HL-60 (cell line): ENCODE data around the gene UBXN10.

Source experiments
- DNase-seq, 2 experiments: peaks; one replicate each; pipeline ENCODE4 v3.0.0-alpha.2; 2010 to 2020; ENCODE audit warnings: low read depth in 1 of 2, low spot score in 1 of 2
- H3K27ac ChIP-seq: fragments of 250-450 bp; sonication (Bioruptor Pico); replicated peaks from 2 replicates; pipeline ENCODE4 v1.5.1; 2020; ENCODE audit warnings: mild to moderate bottlenecking, moderate library complexity
- H3K27me3 ChIP-seq: fragments of 250-450 bp; sonication (Bioruptor Pico); 2 replicates; pipeline ENCODE4 v1.5.1; 2021; ENCODE audit warnings: mild to moderate bottlenecking, moderate library complexity; ENCODE audit not compliant: insufficient read depth, poor library complexity, severe bottlenecking
- H3K4me3 ChIP-seq: replicated peaks from 2 replicates; pipeline ENCODE4 v1.5.1; 2011; ENCODE audit warnings: mild to moderate bottlenecking, control low read depth, low read length; ENCODE audit not compliant: insufficient read depth
- CTCF ChIP-seq: IDR thresholded peaks from one replicate; pipeline ENCODE4 v1.5.1; 2011; ENCODE audit warnings: low read length, control low read depth, inconsistent platforms; ENCODE audit not compliant: insufficient read depth
- GABPA ChIP-seq: IDR thresholded peaks from 2 replicates; pipeline ENCODE4 v1.6.1; 2012; ENCODE audit warnings: low read depth
- POLR2AphosphoS5 ChIP-seq: IDR thresholded peaks from 2 replicates; pipeline ENCODE4 v1.6.1; 2012; ENCODE audit warnings: low read depth
- REST ChIP-seq: IDR thresholded peaks from 2 replicates; pipeline ENCODE4 v1.6.1; 2012; ENCODE audit warnings: low read depth; ENCODE audit not compliant: insufficient replicate concordance
- SPI1 ChIP-seq: IDR thresholded peaks from 2 replicates; pipeline ENCODE4 v1.6.1; 2012; ENCODE audit warnings: low read depth, mild to moderate bottlenecking, borderline replicate concordance

UBXN10 gene

GRCh38 chr1:20150326-20150705 is 35.6 kb upstream of the UBXN10 start:
- Histone ChIP-seq H3K27me3 (no peaks in the 10 kb centered on the region), H3K4me3 (no peak overlapping the region), H3K27ac (no peak overlapping the region)
- TF ChIP-seq SPI1 (no peak), POLR2AphosphoS5 (no peak), GABPA (no peak), REST (no peak), CTCF (no peak)
- DNase-seq, result no peak

GRCh38 chr1:20150969-20151368 is 34.9 kb upstream of the UBXN10 start:
- TF ChIP-seq REST (no peak), POLR2AphosphoS5 (no peak), GABPA (no peak), SPI1 (no peak), CTCF (no peak)
- no peak overlapping the region for H3K4me3 ChIP-seq
- DNase-seq, result no peak

GRCh38 chr1:20151906-20152598 is 33.8 kb upstream of the UBXN10 start:
- H3K27me3 ChIP-seq, result no peaks in the 10 kb centered on the region
- no peak for TF ChIP-seq POLR2AphosphoS5
- TF ChIP-seq CTCF, result peak; percentile 70
- H3K27ac ChIP-seq, result peak overlapping the region; percentile 84
- peak; percentile 79 to 81 for DNase-seq
- H3K4me3 ChIP-seq, result peak overlapping the region; percentile 33

More at GRCh38 chr1:20150969-20151368, 34.9 kb upstream of the UBXN10 start:
- no peak overlapping the region for H3K27ac ChIP-seq
- no peaks in the 10 kb centered on the region for H3K27me3 ChIP-seq

GRCh38 chr1:20152599-20152930 is 33.3 kb upstream of the UBXN10 start:
- no peak overlapping the region for H3K4me3 ChIP-seq
- no peaks in the 10 kb centered on the region for H3K27me3 ChIP-seq
- peak overlapping the region; percentile 84 for H3K27ac ChIP-seq
- no peak for DNase-seq
- TF ChIP-seq SPI1, result no peak
- TF ChIP-seq GABPA, result no peak
- TF ChIP-seq POLR2AphosphoS5, result no peak
- TF ChIP-seq CTCF, result no peak
- TF ChIP-seq REST, result no peak
